SJCRH30 (cell line): ENCODE results near the gene ELF2. TPM values are rescaled to one million over a fixed set of nuclear protein-coding genes. Genes with fewer than 3 reads are reported as not detected.
"Not testable (repeated sequence)": the region's sequence is repeated elsewhere in the genome, so short reads cannot be mapped to it uniquely, and the experiment has no call there.

Source experiments
- DNase-seq, 2 experiments: peaks; one replicate each; pipeline ENCODE4 v3.0.0-alpha.2; 2015 to 2020
- H3K27ac ChIP-seq: fragments of 250-450 bp; sonication (Bioruptor Pico); 2 replicates; pipeline ENCODE4 v1.5.1; 2020; ENCODE audit warnings: mild to moderate bottlenecking, moderate library complexity
- H3K27me3 ChIP-seq: fragments of 250-450 bp; sonication (Bioruptor Pico); 2 replicates; pipeline ENCODE4 v1.5.1; 2020; ENCODE audit warnings: mild to moderate bottlenecking, moderate library complexity
- H3K36me3 ChIP-seq: fragments of 250-450 bp; sonication (Bioruptor Pico); 2 replicates; pipeline ENCODE4 v1.5.1; 2020; ENCODE audit warnings: mild to moderate bottlenecking, moderate library complexity
- H3K4me1 ChIP-seq: fragments of 250-450 bp; sonication (Bioruptor Pico); 2 replicates; pipeline ENCODE4 v1.5.1; 2020; ENCODE audit warnings: mild to moderate bottlenecking, moderate library complexity
- H3K4me3 ChIP-seq: fragments of 250-450 bp; sonication (Bioruptor Pico); 2 replicates; pipeline ENCODE4 v1.5.1; 2020; ENCODE audit warnings: mild to moderate bottlenecking, moderate library complexity
- H3K9me3 ChIP-seq: fragments of 250-450 bp; sonication (Bioruptor Pico); replicated peaks from 2 replicates; pipeline ENCODE4 v1.5.1; 2020; ENCODE audit warnings: mild to moderate bottlenecking, moderate library complexity
- total RNA-seq: library from RNA; depleted of rRNA; stranded (reverse); fragments of >200 nt; shearing (Covaris generic); gene quantifications from 2 replicates; pipeline ENCODE4 v1.2.3, GENCODE V29; 2014

ELF2 gene
- total RNA-seq, 1 experiment from 2014 or later, result 55.9 TPM

DNA sequence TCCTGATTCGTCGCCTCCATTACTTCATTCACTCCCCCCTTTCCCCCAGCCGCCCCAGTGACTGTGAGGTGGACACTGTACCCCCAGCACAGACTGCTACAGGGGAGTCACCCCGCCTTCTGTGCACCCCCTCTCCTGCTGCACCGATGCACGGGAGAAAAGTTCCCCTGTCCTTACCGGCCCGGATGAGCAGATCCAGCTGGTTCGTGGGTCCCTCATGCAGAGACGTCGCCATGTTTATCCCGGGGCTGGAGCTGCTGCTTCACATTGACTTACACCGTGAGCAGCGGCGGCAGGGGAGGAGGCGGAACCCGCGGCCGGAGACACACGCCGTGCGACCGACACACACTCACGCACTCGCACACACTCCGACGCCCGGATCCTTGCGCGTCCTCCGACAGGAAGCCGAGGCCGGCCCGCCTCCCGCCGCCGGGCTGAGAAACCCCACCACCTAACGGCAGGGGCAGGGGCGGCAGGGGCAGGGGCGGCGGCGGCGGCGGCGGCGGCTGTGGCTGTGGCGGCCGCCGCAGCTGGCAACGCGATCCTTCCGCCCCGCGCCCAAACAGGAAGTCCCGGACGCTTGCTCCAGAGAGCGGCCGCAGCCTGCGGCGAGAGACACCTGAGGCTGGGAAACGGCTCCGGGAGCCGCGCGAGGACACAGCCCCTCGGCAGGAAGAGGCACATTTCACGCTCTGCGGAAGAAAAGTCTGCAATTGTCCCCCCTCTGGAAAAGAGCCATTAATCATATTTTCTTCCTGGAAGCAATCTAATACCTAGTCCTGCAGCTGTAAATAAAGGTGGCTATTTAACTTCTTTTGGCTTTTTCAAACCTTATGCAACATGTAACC is 92.8 kb downstream of the ELF2 start:
- peak overlapping the region; percentile 82 for H3K4me3 ChIP-seq
- H3K27ac ChIP-seq, result peak overlapping the region; percentile 86
- DNase-seq, result peak; percentile 84 to 88
- H3K27me3 ChIP-seq, result no peaks in the 10 kb centered on the region
- H3K36me3 ChIP-seq, result no peaks in the 10 kb centered on the region
- H3K9me3 ChIP-seq, result no peaks in the 10 kb centered on the region
- peaks cover 14% of the 10 kb centered on the region for H3K4me1 ChIP-seq

DNA sequence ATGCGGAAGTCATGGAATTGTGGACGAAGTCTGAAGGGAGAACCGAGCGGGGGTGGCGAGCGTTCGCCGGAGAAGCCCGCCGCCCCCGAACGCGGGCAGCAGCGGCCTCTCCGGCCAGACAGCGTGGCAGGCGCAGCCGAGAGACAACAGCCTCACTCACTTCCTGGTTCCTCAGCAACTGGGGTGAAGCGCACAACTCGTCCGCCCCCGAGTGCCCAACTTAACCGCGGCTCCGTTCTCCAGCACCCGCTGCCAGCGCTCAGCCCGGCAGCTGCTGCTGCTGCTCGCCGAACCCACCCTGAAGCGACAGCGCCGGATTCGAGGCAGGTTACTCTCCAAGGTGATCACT is 93.4 kb downstream of the ELF2 start:
- H3K27me3 ChIP-seq, result no peaks in the 10 kb centered on the region
- peak overlapping the region; percentile 82 for H3K4me3 ChIP-seq
- H3K27ac ChIP-seq, result peak overlapping the region; percentile 86
- DNase-seq, result peak; percentile 57 to 62
- H3K36me3 ChIP-seq, result no peaks in the 10 kb centered on the region
- H3K4me1 ChIP-seq, result peaks cover 14% of the 10 kb centered on the region
- H3K9me3 ChIP-seq, result no peaks in the 10 kb centered on the region

DNA sequence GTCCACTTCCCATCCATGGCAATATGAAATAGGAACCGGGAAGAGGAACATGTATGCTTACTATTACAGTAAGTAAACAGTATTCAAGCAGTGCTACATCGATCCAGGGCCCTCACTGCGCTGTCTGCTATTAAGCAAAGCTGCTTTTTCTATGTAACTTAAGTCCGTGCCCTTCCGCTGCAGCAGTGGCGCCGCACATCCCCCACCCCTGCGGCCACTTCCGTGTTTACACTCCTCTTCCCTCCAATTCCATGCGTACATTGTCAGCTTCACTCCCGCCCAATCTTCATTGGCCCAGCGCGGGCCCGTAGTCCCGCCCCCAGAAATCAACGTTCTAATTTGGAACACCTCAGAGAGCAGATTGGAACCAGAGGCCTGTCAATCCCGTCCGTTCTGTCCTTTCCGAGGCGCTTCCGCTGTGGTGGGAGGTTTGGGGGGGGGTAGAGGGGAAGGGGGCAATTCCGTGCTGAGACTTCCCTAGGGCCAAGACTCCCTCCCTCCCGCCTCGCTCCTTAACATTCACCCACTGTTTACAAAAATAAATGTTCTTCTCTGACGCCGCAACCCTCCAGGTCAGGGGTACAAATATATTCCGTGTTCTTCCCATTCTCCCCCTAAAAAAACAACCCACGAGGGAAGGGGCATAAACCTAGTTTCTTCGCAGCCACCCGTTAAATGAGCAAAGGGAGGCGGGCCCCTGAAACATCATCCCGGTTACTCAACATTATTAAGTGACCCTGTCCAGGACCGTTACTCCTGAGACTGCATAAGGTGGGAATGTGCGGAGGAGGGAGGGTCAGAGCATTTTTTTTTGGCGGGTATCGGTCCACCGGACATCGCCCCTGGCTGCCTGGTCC is 94.0 kb downstream of the ELF2 start:
- DNase-seq, result peak; percentile 94 to 96
- peaks cover 18% of the 10 kb centered on the region for H3K4me1 ChIP-seq
- peak overlapping the region; percentile 82 for H3K4me3 ChIP-seq
- no peaks in the 10 kb centered on the region for H3K36me3 ChIP-seq
- H3K27ac ChIP-seq, result peak overlapping the region; percentile 86
- no peaks in the 10 kb centered on the region for H3K9me3 ChIP-seq
- no peaks in the 10 kb centered on the region for H3K27me3 ChIP-seq

DNA sequence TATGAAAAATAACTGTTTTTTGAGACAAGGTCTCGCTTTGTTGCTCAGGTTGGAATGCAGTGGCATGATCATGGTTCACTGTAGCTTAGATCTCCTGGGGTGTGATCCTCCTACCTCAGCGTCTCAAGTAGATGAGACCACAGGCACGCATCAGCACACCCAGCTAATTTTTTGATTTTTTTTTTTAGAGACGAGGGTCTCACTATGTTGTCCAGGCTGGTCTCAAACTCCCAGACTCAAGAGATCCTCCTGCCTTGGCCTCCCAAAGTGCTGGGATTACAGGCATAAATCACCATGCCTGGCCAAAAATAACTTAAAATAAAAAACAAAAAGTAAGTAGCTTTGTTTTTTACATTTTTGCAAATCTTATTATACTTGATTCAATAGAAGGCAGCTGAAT is 98.1 kb downstream of the ELF2 start:
- no peak overlapping the region for H3K4me3 ChIP-seq
- no peak overlapping the region for H3K27ac ChIP-seq
- H3K27me3 ChIP-seq, result no peaks in the 10 kb centered on the region
- DNase-seq, result no peak
- peaks cover 29% of the 10 kb centered on the region for H3K4me1 ChIP-seq
- H3K9me3 ChIP-seq, result no peaks in the 10 kb centered on the region
- H3K36me3 ChIP-seq, result no peaks in the 10 kb centered on the region; the same call in 1 of the 2 replicates

DNA sequence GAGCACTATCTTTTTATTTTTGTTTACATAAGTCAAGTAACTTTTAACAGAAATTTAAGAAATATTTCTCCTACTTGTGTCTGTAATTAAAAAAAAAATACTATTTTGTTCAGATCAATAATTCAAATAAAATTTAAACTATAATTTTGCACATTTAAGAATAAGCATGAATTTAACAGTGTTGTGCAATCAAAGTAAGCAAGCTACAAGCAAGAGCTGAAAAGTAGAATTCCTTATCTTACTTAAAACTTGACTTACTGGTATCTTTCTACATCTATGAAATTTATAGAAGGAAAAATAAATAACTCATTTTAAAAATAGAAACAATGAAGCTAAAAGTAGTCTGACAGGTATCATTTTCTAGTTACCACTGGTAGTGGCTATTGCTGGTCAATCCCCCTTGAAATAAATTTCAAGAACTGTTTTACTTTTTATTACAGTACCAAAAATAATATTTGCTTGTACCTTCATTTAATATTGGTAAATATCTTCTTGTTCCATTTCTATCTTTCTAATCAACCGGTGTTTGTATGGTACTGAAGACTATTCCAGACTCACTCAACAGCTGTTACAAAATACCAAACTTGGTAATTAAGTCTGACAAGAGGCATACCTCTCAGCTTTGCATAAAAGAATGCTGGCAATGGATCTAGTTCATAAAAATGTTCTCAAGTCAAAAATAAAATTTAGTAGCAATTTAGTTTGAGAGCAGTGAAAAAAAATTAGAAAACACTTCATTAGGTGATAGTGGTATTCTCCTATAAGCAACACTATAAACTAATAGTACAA is 99.3 kb downstream of the ELF2 start:
- H3K4me3 ChIP-seq, result no peak overlapping the region
- H3K9me3 ChIP-seq, result no peaks in the 10 kb centered on the region
- peak in 1 of 2 experiments; percentile 47 for DNase-seq
- peaks cover 5% of the 10 kb centered on the region for H3K36me3 ChIP-seq
- no peaks in the 10 kb centered on the region for H3K27me3 ChIP-seq
- H3K27ac ChIP-seq, result no peak overlapping the region
- H3K4me1 ChIP-seq, result peaks cover 29% of the 10 kb centered on the region

DNA sequence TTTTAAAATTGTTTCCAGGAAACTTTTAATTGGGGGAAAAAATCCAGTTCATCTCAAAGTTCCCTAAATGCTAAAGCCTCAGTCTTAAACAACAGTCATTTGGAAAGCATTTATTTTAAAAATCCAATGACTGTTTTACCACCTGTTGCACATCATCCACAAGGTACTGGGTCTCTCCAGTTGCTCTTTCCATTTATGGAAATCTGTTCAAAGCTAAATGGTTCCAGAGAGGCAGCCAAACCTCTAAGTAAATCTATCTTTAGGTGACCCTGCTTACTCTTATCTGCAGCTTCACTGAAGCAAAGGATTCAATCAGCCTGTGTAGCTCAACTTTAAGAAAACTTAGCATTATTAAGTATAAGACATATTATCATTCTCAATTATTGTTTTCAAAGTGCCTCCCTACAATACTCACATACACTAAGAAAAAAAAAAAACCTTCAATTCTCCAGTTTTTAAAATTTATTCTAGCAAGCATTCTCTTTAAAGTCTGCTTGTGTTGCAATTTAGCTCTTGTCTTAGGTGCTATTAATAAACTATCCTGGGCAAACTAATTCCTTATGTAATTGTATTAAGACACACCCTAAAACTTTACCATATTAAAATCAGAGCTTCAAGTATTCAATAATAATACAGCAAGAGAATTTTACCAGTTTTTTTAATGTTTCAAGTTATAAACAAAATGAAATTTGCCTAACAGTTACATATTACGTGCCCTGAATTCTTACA is 100.8 kb downstream of the ELF2 start:
- H3K27ac ChIP-seq, result no peak overlapping the region
- DNase-seq, result peak in 1 of 2 experiments; percentile 60

DNA sequence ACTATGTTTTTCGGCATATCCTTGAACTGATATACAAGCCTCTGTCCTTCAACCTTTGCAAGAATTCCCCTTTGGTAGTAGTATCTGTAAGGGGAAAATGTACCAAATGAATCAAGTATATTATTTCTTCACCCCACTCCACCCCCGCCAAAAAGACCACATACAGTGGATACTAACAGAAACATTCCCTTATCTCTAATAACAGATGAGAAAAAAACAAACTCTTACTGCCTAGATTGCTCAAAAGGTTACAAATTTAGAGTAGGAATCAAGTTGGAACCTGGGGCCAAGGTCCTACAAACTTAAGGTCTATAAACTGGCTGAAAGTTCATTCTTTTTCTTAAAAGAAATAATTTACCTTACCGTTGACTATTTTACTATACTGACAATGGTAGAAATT is 116.4 kb downstream of the ELF2 start:
- Histone ChIP-seq H3K27me3 (no peaks in the 10 kb centered on the region), H3K36me3 (peaks cover 63% of the 10 kb centered on the region), H3K4me3 (no peak overlapping the region), H3K9me3 (no peaks in the 10 kb centered on the region), H3K4me1 (no peaks in the 10 kb centered on the region), H3K27ac (no peak overlapping the region)
- DNase-seq, result no peak

More for the DNA sequence above, 100.8 kb downstream of the ELF2 start:
- no peak overlapping the region for H3K4me3 ChIP-seq
- peaks cover 17% of the 10 kb centered on the region for H3K36me3 ChIP-seq
- no peaks in the 10 kb centered on the region for H3K27me3 ChIP-seq
- peaks cover 26% of the 10 kb centered on the region for H3K4me1 ChIP-seq
- H3K9me3 ChIP-seq, result no peaks in the 10 kb centered on the region

DNA sequence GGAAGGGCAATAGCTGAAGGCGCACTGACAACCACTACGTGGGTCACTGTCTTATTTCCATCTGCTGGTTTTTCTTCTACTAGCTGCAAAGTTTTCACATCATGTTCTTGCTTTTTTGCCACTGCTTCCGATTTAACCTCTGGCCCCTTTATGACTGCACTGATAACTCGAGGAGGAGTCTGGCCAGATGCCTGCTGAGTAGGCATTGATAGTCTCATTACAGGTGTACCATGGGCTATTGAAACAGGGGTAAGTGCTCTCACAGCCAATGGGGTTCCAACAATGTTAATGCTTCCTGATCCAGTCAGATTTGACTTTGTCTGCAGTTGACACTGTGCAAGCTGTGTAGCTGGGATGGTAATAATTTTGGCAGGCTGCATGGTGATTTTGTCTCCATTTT is 118.0 kb downstream of the ELF2 start:
- not testable (repeated sequence) for H3K9me3 ChIP-seq, H3K27me3 ChIP-seq, H3K4me1 ChIP-seq, H3K27ac ChIP-seq, DNase-seq, H3K4me3 ChIP-seq
- H3K36me3 ChIP-seq, result peaks cover 61% of the 10 kb centered on the region

DNA sequence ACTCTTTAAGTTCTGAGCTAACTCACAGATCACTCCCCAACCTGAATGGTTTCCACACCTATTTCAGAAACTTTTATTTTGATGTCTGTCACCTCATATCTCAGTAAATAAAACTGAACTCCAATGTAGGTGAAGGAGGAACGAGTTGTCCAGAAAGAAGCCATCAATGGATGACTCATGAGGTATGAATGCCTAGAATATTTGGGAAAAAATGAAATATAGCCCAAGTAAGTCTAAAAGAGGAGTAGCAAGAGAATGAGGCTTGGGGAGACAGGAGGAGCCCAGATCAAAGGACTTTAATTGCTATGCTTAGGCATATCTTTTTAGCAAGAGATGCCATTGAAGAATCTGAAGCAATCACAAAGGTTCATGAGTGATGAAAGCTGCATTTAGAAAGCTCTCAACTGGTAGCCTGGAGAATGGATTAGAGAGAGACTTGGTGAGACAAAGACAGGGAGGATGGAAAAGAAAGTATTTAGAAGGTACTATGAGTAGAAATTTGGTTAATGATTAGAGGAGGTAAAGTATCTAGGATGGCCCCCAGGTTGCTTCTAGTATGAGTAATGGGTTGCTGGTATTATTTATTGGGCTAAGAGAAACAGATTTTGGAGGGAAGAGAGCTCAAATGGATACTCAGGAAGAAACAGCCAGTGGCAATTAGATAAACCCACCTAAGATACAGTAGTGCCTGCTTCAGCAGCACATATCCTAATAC is 122.1 kb downstream of the ELF2 start:
- Histone ChIP-seq H3K36me3 (peaks cover 41% of the 10 kb centered on the region), H3K9me3 (no peaks in the 10 kb centered on the region), H3K4me3 (no peak overlapping the region), H3K27ac (no peak overlapping the region), H3K27me3 (no peaks in the 10 kb centered on the region), H3K4me1 (no peaks in the 10 kb centered on the region)
- DNase-seq, result no peak

DNA sequence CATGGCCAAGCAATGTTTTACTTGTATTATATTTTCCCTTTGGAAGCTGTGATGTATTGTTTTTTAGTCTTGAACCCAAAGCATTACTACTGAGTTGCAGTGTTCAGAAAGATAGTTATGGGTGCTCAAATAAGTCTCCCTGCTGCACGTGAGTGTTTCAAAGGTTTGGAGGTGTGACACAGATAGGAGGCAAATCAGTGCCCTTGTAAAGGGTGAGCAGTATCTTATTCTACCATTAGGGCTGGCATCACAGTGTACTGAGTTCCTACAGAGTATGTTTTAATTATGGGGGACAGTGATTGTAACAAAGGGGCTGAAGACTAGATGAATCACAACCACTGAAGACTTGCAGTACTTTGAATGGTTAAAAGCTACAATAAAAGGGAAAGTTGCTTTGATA is 123.1 kb downstream of the ELF2 start:
- H3K4me1 ChIP-seq, result no peaks in the 10 kb centered on the region
- no peaks in the 10 kb centered on the region for H3K27me3 ChIP-seq
- no peaks in the 10 kb centered on the region for H3K9me3 ChIP-seq
- H3K4me3 ChIP-seq, result no peak overlapping the region
- H3K27ac ChIP-seq, result no peak overlapping the region
- H3K36me3 ChIP-seq, result peaks cover 39% of the 10 kb centered on the region
- no peak for DNase-seq

DNA sequence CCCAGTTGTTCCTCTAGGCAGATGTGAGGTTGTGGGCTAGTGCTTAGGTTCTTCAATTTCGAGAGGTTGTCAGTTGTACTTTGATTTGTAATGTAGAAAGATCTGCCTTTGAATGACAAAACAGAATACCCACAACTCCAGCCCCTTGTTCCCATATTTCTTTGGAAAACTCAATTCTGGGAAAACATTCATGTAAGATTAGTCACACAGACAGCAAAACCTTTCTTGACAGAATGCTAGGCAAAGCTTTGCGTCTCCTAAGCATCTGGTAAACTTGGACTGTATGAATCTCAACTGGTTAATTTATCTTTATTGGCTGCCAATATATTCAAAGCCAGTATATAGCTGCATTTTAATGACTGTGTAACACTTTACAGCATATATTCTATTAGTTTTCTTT is 126.6 kb downstream of the ELF2 start:
- Histone ChIP-seq H3K27me3 (no peaks in the 10 kb centered on the region), H3K4me3 (no peak overlapping the region), H3K27ac (no peak overlapping the region), H3K9me3 (no peaks in the 10 kb centered on the region), H3K36me3 (peaks cover 37% of the 10 kb centered on the region), H3K4me1 (no peaks in the 10 kb centered on the region)
- no peak for DNase-seq

DNA sequence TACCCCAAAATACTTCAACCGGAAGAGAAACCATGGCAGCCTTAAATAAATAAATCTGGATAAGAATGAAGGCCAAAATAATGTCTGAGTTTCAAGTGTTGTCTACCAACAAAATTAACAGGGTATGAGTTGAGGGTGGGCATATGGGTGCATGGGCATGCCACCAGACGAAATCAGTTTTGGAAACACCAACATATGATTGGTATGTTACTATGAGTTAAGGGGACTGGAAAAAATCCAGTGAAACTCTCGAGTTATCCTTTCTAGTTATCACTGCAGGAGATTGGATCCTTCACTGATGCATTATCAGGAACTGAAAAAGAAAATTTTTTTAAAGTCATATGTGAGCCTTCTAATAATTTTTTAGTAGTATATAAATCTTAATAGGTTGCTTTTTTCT is 129.0 kb downstream of the ELF2 start:
- Histone ChIP-seq H3K4me1 (no peaks in the 10 kb centered on the region), H3K9me3 (no peaks in the 10 kb centered on the region), H3K4me3 (no peak overlapping the region), H3K27ac (no peak overlapping the region), H3K36me3 (peaks cover 36% of the 10 kb centered on the region), H3K27me3 (no peaks in the 10 kb centered on the region)
- no peak for DNase-seq

DNA sequence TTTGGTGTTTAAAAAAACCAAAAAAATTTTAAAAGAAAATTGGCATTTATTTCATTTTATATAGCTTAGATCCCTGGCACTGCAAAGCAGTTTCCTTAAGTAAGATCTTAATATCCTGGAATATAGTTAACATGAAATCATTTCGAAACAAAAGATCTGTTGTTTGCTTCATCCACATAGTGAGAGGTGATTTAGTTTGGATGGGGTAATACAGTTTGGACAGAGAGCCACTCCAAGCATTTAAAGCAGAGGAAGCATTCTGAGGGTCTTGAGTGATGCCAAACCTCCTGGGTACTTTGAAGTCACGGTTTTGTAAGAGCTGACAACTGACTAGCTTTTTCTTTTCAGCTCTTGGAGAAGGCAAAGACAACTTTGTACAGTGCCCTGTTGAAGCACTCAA is 132.7 kb downstream of the ELF2 start:
- Histone ChIP-seq H3K27ac (no peak overlapping the region), H3K9me3 (no peaks in the 10 kb centered on the region), H3K27me3 (no peaks in the 10 kb centered on the region), H3K36me3 (peaks cover 33% of the 10 kb centered on the region), H3K4me1 (no peaks in the 10 kb centered on the region), H3K4me3 (no peak overlapping the region)
- DNase-seq, result no peak
